HG03457 (cell line): ENCODE results near the gene PRR19.

Experiments
- ATAC-seq: cut with Tn5 transposase; IDR thresholded peaks from one replicate; pipeline ENCODE4 v1.9.1; 2021; ENCODE audit warnings: moderate number of reproducible peaks; ENCODE audit not compliant: unreplicated experiment

PRR19 gene

DNA sequence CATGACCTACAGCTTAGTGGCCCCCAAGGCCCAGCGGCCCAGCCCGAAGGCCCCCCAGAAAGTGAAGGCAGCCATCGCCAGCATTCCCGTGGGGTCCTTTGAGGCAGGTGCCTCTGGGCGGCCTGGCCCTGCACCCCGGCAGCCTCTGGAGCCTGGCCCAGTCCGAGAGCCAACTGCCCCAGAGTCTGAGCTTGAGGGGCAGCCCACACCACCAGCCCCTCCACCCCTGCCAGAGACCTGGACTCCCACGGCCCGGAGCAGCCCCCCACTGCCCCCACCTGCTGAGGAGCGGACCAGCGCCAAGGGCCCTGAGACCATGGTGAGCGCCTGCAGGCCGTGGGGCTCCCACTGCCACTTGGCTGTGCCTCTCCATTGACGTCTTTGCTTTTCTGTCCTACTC, 9.0 kb upstream of the PRR19 start:
- no peak for ATAC-seq

- no peak for ATAC-seq
Measured at GRCh38 chr19:42293540-42293939, 8.4 kb upstream of the PRR19 start.

GRCh38 chr19:42293948-42294347, 8.0 kb upstream of the PRR19 start:
- ATAC-seq = no peak

- ATAC-seq = no peak
Measured at GRCh38 chr19:42294471-42295137, 7.3 kb upstream of the PRR19 start.

DNA sequence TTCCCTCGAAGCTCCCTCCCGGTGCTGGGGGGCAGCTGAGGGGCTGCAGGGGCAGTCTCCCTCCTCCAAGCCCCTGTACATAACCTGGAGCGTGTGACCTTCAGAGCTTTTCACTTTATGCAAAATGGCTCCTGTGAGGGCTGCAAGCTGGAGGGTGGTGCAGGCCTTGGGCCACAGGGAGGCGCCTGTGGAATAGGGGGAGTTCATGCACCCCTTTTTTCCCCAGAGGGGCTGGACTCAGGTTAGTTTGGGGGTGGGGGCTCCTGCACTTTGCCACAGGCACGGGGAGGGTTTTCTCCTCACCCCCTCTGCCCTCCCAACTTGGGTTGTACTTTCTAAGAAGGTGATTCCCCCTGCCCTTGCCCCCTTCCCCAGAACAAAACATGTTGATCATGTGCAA, 6.6 kb upstream of the PRR19 start:
- no peak for ATAC-seq

- ATAC-seq = no peak
Measured at GRCh38 chr19:42295831-42296525, 6.0 kb upstream of the PRR19 start.

DNA sequence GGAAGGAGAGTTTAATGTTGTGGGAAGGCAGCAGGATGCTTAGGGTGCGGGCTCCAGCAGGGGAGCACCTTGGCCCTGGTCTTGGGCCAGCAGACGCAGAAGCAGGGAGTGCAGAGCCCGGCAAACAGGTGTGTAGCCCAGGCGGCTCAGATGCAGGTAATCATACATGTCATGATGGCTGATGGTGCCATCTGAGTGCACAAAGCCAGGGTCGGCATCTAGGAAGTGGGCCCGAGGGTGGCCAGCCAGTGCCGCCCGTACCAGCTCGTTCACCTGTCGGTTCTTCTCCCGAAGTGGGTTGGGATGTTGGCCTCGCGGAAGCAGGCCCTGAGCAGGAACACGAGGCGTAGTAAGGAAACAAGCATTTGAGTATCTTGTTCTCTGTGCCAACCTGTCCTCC, 4.9 kb upstream of the PRR19 start:
- ATAC-seq = no peak

DNA sequence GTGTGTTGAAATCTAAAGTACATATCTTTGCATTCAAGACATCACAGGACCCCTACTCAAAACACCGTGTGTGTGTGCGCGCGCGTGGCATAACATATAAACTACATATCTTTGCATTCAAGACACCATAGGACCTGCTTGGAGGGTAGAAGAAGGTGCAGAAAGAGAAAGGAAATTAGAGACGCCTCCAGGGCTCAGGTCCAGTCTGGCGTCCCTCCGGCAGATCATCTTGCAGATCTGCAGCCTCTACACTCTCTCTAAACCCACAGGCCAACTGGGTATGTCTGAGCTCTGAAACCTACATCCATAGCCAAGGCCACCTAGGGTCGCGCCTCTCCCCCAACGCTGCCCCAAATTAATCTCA, 1.2 kb downstream of the PRR19 start:
- ATAC-seq = no peak

- no peak for ATAC-seq
Measured at GRCh38 chr19:42303876-42304275, 1.9 kb downstream of the PRR19 start.

DNA sequence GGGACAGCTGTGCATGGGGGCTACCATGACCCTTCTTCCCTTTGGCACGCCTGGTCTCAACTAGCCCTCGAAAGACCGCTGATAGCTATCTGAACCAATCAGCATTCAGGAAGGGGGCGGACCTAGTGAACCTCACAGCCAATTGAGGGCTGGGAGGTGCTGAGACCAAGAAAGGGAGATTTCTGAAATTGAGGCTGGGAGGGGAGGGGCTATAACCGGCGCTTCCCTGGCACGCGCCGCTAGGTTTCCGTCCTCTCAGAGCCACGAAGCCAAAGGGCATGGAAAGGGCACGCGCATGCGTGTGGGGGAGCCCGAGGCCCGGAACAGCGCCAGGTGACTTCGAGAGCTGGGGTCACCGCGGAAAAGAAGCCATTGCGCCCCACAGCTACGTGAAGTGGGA, 4.7 kb downstream of the PRR19 start:
- no peak for ATAC-seq

GRCh38 chr19:42309686-42310085, 7.8 kb downstream of the PRR19 start:
- ATAC-seq = no peak

DNA sequence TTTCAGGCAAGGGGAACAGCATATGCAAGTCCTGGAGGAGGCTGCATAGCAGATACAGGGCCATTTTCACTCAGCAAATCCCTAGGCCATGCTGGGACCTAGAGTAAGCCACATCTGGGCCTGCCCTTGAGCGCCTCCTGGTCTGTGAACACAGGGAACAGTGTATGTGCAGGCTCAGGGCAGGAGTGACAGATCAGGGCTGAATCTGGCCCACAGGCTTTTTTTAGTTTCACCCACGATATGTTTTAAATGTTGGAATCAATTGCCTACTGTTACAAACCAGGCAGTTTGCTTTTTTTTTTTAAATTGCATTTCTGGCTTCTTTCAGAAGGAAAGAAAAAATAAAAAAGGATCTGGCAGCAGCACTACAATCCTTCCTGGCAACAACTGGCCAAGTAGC, 9.7 kb downstream of the PRR19 start:
- no peak for ATAC-seq

DNA sequence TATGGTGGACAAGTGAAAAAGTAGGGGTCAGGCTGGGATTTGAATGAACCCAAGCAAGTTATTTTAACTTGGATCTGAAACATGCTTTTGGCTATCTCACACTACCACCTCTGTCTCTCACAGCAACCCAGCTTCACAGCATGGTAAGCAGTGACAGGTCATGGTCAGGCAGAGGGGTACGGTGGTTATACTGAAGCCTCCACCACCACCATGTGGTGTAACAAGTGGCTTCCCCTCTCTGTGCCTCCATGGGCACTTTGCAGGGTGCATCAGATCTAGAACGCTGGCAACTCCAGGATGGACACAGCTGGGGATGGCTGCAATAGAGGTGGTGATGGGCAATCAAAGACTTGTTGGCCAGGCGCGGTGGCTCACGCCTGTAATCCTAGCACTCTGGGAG, 10.4 kb downstream of the PRR19 start:
- no peak for ATAC-seq

- no peak for ATAC-seq
Measured at GRCh38 chr19:42313096-42313839, 11.3 kb downstream of the PRR19 start, which contains the start of gene TMEM145. Gene TMEM145, plus strand, starts transcription at chr19:42313309. Its CDS starts 68 bp downstream, at chr19:42313377.

DNA sequence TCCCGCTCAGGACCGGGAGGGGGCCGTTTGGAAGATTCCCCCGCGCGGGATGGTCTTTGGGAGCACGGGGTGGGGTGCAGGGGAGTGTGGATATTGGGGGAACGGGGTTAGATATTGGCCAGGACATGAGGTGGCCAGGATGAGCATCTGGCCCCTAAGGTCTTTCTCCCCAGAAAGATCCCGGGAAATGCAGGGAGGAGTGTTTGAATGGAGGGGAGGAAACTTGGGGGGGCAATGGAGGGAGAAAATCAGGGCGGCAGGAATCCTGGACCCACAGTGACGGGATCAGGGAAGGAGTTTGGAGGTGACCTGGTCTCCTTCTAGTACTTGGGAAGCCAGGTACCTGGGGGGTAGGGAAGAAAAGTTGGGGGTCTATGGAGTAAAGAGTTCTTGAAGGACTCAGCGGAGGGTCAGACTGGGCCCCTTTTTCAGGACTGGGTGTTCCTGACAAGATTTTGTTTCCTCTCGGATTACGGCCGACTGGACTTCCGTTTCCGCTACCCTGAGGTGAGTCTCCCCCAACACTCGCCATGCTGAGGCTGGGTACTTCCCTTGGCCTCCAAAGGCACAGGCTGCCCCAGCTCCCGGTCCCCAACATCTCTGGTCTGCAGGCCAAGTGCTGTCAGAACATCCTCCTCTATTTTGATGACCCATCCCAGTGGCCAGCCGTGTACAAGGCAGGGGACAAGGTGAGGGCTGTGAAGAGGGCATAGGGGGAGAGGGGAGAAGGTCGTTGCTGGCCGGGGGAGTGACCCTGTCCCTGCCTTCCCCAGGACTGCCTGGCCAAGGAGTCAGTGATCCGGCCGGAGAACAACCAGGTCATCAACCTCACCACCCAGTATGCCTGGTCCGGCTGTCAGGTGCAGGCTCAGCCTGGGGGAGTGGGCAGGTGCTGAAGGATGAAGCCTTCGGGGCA, 12.2 kb downstream of the PRR19 start:
- ATAC-seq = no peak

- no peak for ATAC-seq
Measured at GRCh38 chr19:42315024-42315423, 13.1 kb downstream of the PRR19 start.

DNA sequence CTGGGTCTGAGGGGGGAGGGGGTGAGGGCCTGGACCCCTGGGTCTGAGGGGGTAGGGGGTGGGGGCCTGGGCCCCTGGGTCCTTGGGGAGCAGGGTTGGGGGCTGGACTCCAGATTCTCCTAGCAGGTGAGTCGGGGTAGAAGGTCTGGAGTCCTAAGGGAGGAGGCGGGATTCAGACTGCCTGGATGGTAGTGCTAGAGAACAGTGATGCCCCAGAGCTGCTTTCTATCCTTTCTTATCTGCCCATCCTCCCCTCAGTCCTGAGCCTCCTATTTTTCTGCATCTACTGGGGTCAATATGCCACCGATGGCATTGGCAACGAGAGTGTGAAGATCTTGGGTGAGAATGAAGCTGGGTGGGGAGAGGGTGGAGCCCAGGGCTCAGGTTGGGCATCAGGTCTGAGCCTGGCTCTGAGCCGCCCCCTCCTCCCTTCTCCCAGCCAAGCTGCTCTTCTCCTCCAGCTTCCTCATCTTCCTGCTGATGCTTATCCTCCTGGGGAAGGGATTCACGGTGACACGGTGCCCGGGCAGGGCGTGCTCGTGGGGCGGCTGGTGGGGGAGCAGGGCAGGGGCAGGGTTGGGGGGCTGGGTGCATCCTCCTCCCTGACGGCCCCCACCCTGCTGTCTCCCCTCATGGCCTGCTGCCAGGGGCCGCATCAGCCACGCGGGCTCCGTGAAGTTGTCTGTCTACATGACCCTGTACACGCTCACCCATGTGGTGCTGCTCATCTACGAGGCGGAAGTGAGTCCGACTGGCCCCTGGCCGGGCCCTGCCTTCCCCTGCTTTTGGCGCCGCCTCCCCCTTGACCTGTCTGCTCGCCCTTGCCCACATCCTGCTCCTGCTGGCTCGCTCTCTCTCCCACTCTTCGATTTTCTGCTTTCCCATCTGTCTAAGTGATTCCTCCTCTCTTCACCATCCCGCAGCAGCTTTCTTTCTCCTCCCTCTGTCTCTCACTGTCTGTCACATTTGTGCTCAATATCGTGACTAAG, 14.6 kb downstream of the PRR19 start:
- no peak for ATAC-seq

DNA sequence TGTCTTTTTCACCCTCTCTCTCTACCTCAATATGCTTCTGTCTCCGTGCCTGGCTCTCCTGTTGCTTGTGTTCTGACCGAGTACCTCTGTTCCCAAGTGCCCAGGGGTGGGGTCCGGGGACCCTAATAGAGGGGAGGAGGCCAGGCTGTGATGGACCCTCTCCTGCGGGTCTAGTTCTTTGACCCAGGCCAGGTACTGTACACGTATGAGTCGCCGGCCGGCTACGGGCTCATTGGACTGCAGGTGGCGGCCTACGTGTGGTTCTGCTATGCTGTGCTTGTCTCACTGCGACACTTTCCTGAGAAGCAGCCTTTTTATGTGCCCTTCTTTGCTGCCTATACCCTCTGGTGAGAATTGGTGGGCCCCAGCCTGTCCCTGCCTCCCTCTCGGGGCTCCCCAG, 15.6 kb downstream of the PRR19 start:
- ATAC-seq = no peak

DNA sequence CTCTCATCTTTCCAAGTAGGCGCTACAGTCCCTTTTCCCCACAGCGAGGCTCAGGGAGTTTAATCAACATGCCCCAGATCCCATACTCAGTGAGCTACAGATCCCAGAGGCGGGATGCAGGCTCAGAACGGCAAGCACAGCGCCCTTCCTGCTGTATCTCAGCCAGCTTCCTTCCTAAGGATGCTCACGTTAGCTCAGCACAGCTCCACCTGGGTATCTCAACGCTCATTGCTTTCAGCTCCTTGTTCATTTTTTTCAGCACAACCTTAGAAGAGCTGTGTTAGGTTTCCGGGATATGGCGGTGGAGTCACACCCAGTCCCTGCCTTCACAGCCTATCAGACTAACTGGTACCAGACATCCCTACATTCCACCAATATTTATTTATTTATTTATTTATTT, 20.4 kb downstream of the PRR19 start:
- no peak for ATAC-seq

DNA sequence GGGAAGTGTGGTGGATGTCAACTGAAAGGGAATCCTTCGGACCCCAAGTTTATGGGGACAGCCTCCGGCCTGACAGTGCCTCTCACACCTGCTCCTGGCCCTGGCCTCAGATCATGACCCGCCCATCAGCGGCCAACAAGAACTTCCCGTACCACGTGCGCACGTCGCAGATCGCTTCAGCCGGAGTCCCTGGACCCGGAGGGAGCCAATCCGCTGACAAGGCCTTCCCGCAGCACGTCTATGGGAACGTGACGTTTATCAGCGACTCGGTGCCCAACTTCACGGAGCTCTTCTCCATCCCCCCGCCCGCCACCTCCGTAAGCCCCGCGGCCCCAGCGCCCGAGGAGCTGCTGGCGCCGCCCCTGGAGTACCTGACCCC, 21.5 kb downstream of the PRR19 start:
- ATAC-seq = no peak
